GM18867 (cell line): ENCODE measurements around the gene GPR4.

ENCODE experiments used
- ATAC-seq: cut with Tn5 transposase; IDR thresholded peaks from one replicate; pipeline ENCODE4 v1.9.1; 2021; ENCODE audit warnings: mild to moderate bottlenecking, moderate library complexity; ENCODE audit not compliant: unreplicated experiment

The GPR4 gene

GRCh38 chr19:45556835-45557234 is 45.2 kb downstream of the GPR4 start:
- ATAC-seq: no peak

- no peak for ATAC-seq
Measured at GRCh38 chr19:45554481-45554880, 47.5 kb downstream of the GPR4 start.

- ATAC-seq: no peak
Measured at GRCh38 chr19:45553464-45553863, 48.5 kb downstream of the GPR4 start.

- ATAC-seq: no peak
Measured at GRCh38 chr19:45547965-45548609, 53.9 kb downstream of the GPR4 start.

- ATAC-seq: no peak
Measured at GRCh38 chr19:45547211-45547770, 54.7 kb downstream of the GPR4 start.

GRCh38 chr19:45542234-45542668 is 59.8 kb downstream of the GPR4 start:
- ATAC-seq: no peak
